ENCODE measurements around the gene CTNNA2.
"Not testable (repeated sequence)": the region's sequence is repeated elsewhere in the genome, so short reads cannot be mapped to it uniquely, and the experiment has no call there.

The CTNNA2 gene

DNA sequence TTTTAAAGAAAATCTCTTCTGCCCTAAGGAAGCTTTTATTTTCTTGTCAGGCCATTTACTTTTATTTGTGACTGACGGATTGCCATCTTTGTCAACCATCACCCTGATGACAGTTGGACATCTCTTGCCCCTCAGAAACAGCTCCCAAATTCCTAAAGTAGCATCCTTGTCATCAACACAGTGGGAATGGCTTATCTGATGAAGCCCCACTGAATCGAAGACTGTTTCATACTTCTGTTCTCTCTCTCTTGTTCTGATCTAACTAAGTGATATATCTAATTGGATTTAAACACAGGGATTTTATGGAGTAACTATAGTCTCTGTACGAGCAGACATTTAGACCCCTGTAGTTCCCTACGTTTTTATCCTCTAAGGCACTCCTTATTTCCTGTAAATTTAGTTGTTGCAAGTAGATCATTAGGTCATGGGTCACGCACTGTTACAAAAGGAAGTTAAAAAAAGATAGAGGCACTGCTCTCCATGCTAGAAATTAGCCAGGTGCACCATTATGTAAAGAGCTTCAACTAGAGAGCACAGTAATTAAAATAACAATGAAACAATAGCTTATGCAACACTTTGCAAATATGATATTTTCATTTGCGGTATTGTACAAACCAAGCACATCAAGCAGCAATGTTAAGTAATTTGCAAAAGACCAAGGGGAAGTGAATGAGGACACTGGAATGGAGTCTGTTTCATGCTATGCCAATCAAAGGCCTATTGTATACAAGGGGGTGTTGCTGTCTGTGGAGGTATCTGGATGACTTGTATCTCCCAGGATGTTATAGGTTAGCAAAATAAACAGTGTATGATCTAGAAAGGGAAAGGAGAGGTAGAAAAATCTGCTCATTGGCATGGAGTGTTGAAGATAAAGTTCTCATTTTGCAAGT, 507.0 kb downstream of the CTNNA2 start:
- FAIRE-seq (no peak), DNase-seq (ENCODE audit: low spot score) (no peak)

DNA sequence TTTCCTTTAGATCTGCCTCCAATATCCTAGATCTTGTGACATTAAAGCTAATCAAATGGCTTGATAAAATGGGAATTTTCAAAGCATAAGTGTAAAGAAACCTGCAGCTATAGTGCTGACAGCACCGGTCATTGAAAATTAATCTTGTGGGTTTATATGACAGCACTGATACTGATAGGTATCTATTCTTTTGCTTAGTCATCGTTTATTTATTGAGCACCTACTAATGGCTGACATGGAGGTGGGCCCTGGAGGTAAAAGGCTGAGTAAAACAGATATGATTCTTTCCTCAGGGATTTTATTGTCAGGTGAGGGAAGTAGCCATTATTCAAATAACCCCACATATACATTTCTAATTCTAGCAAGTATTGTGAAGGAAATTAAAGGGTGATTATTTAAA, 509.2 kb downstream of the CTNNA2 start:
- FAIRE-seq (no peak), DNase-seq (ENCODE audit: low spot score) (no peak)

DNA sequence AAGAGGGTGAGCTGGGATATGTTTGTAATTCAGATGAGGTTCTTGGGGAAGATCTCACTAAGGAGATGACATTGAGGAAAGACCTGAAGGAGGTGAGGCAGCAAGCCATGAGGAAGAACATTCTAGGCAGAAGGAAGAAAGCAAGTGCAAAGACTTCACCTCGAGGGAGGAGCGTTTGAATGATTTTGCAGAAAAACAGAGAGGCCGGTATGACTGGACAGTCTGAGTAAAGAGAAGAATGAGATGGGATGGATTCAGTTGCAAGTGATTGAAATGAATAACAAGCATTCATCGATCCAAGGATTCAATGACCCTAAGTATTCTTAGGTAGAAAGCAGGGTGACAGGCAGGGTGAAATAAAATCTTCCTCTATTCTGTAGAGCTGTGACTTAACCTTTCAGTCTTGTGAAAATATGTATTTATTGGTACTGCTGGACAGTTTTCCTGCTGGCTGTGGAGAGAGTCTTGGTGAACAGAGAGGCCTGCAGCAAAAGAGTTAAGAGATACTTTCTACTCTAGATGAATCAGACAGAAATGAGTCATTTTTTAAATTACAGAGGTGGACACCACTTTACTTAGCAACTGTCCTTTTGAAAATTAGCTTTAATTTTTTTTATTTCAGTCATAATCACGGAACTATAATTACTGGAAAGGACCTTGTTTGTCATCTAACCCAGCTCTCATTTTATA, 513.3 kb downstream of the CTNNA2 start:
- FAIRE-seq (no peak), DNase-seq (ENCODE audit: low spot score) (no peak)

DNA sequence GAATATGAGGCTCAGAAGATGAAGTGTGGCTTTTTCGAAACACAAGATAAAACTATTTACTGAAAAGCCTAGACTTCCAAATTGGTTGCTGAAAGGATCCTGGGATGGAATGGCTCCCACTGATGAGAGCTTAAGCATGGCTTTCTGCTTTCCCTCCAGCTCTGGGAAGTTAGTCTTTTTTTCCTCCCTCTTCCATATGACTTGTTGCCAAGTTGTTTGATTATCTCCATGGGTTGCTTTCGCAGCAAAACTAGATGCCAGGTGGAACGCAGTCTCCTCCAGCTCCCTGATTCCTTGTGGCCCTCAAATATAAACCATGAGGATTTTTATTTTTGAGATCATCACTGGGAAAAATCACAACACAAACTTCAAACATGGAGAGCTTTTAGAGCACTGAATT, 515.2 kb downstream of the CTNNA2 start:
- FAIRE-seq (no peak), DNase-seq (ENCODE audit: low spot score) (no peak)

DNA sequence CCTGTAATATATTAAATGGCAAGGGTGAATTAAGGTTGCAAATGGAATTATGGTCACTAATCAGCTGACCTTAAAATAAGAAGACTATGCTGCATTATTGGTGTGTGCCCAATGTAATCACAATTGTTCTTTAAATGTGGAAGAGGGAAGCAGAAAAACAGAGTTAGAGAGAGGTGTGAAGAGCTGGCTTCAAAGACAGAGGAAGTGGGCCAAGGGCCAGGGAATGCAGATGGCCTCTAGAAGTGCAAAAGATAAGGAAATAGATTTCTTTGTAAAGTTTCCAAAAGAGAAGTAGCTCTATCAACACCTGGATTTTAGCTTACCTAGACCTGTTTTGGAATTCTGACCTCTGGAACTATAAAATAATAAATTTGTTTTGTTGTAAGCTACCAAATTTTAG, 515.7 kb downstream of the CTNNA2 start:
- FAIRE-seq (no peak), DNase-seq (ENCODE audit: low spot score) (no peak)

DNA sequence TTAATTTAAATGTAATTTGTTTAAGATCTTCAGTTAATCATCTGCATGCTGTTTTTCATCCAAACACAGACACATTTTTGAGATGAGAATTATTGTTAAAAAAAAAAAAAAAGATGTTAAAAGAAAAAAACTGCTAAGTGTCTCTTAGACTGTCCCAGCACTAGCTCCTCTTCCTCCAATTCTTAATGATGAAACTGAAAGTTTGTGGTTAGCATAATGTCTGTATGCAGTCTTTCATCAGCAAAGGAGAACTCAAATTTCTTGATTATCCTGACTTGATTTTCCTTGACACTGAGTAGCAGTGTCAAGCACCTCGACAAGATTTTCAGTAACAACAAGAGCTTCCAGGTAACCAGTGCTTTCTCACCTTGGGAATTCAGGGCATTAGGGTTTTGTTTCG, 517.3 kb downstream of the CTNNA2 start:
- DNase-seq (ENCODE audit: low spot score) (no peak), FAIRE-seq (no peak)

DNA sequence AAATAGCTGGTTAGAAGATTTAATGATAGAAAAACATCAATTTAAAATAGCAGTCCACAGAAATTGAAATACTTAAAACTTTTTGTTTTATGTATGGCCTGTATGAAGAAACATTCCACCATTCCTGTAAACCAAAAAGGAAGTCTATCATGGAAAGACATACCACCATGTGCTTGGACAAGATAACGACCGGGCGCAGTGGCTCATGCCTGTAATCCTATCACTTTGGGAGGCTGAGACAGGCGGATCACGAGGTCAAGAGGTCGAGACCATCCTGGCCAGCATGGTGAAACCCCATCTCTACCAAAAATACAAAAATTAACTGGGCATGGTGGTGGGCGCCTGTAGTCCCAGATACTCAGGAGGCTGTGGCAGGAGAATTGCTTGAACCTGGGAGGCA, 519.8 kb downstream of the CTNNA2 start:
- FAIRE-seq; DNase-seq (ENCODE audit: low spot score): not testable (repeated sequence)

DNA sequence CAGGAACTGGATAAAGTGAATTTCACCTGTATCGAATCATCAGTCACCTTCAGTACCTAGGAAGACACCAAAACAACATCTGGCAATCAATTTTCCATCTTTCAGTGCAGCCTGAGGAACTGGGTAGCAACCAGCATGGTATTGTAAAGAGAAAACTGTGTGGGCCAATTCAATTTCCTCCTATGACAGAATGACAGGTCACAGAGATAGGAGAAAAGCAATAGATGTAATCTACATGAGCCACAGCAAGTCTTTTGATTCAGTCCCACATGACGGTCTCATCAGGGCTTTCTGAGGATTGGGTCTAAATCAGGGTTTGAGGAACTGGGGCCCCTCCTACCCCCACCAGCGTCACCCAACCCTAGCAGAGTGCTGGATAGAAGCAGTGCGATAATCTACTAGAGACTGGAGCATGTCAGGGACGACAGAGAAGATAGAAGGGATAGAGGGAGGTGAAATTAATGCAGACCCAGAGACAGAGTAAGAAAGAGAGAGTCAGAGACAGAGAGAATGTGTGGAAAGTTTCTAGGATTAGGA, 523.0 kb downstream of the CTNNA2 start:
- DNase-seq (ENCODE audit: low spot score) (no peak), FAIRE-seq (no peak)

DNA sequence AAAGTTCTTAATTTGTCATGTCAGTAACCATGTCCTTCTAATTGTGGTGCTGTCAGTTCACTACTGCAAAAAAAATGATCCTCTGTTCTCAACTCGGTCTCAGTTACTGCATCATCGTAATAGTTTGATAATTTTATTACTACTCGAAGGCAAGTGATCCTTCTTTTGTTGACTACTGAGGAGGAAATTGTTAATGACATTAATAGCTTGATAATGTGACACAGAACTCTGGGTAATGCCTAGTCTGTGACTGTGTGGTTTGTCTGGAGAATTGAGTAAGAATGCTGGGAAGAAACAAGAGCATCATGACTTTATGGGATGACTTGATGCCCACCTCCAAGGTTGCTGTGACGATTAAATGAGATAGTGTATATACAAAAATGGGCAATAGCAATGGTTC, 524.5 kb downstream of the CTNNA2 start:
- peak; percentile 32 for FAIRE-seq

DNA sequence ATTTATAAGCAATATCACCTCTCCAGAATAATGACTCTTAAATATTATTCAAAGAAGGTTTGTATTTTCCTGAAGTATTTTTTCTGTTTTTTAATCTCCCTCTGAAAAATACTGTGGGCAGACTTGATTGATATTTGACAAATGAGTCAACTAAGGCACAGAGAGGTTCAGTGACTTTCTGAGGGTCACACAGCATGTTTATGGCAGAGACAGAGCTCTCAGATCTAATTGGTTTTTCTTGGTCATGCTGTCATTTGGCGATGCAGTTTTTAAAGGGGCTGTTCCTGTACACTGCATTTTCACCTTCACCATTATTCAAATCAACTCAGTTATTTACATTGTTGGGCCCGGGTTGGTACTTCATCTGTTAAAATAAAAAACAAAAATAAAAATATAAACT, 527.4 kb downstream of the CTNNA2 start:
- DNase-seq (ENCODE audit: low spot score) (no peak), FAIRE-seq (no peak)

More for the DNA sequence above, 524.5 kb downstream of the CTNNA2 start:
- DNase-seq (ENCODE audit: low spot score), result no peak

DNA sequence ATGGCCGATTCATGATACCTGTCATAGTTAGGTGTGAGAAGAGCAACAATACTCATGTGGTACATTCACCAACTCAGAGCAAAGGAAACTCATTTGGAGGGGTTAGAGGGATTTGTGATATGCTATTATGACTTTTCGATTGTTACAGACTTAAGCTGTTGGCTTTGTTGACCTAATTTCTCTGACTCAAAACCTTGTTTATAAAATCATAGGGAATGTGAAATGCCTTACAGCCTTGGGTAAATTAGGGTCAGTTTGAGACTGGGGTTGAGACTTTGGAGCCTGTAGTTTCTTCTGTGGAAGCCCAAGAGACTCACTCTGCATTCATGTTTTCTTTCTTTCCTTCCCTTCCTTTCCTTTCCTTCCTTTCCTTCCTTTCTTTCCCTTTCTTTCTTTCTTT, 529.8 kb downstream of the CTNNA2 start:
- DNase-seq (ENCODE audit: low spot score), result no peak
- FAIRE-seq, result no peak

DNA sequence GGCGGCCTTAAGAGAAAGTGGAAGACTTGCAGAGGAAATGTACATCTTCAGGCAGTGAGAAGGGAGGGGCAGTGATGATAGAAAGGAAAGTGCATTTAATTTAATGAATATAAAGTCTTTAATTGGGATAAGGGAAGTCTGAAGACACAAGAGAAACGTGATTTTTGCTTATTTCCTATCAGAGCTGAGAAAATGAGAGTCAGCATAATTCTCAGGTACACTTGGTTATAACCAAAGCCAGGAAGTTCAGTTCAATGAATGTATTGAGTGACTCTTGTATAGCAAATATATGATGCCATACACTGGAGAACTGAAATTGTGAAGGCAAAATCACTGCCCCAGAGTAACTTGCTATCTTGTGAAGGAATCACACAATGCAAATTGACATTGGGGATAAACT, 535.4 kb downstream of the CTNNA2 start:
- FAIRE-seq (no peak), DNase-seq (ENCODE audit: low spot score) (no peak)

DNA sequence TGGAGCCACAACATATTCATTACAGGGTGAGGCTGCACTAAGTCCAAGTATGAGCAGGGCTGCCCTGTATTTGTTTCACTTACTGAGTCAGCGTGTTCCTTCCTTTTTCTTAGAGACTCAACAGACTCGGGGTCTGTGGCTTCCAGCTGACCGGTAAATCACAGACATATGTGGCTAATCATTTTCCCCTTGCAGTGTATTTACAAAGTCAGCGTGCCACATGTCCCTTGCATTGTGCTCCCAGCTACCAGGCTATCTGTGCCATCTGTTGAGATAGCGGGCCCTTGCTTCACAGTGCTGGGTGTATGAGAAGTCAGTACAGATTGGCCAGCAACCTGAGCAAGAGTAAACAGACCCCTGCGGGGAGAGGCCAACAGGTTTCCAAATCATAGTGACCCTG, 537.4 kb downstream of the CTNNA2 start:
- DNase-seq (ENCODE audit: low spot score) (no peak), FAIRE-seq (no peak)

DNA sequence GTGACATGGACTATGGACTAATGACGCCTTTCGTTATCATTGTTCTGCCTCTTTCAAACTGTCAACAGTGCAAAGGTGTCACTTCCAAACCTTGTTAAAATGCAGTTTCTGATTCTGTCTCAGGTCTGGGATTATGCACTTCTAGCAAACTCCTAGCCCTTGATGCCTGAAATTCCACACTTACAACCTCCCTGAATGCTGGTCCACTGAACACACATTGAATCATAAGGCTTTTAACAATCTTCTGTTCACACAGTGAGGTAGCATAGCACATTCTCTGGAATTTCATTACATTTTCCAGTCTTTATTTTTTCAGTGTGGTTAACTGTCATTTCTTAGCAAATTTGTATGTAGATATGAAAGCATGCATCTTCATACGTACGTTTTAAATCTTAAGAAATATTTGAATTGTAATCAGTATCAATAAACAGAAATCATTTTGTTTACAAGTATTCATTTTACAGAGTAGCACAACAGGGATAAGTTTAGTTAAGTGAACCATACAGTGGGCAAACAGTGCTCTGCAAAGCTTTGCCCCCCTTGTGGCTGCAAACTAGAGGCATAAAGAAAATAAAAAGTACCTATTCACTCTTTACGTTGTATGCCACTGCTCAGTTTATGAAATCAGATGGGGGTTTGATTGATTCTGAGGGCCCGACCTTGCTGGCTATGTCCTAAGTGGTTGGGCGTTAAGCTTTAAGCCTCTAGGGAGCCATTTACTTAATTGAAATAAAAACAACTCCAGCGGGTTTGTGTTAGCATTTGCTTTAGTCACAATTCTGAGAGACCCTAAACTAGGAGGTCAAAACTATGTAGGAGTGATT, 540.9 kb downstream of the CTNNA2 start:
- no peak for FAIRE-seq
- DNase-seq (ENCODE audit: low spot score), result peak; percentile 12

DNA sequence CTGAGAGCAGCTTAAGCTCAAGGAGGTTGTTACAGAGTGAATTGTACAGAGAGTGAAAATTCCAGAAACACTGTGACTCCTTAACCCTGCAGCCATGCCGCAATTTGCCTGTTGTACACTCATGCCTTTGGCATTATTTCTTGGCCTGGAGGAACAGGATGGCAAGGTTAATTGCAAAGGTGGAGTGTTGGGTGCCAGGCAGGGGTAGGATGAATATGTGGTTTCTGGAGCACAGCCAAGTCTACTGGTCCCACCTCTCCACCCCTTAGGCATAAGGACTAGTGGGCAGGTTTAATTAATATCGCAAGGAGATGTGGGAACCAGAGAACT, 541.5 kb downstream of the CTNNA2 start:
- FAIRE-seq, result no peak

DNA sequence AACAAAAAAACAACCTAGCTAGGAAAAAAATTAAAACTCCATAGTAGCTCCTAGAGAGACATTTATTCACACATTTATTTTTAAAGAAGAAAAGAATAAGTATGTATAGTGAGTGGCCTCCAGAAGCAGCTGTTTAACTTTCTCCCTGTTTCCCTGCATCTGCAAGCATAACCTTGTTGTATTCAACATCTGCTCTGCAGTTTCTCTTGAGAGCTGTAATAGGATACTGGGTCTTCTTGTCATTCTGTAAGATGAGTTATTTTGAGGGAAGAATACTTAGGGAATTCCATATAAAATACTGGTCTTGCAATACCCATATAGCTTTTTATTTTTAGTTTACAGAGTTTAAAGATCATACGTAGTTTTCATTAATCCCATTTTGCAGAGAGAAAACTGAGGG, 545.1 kb downstream of the CTNNA2 start:
- DNase-seq (ENCODE audit: low spot score), result no peak
- no peak for FAIRE-seq

More for the DNA sequence above, 541.5 kb downstream of the CTNNA2 start:
- DNase-seq (ENCODE audit: low spot score), result peak; percentile 53

DNA sequence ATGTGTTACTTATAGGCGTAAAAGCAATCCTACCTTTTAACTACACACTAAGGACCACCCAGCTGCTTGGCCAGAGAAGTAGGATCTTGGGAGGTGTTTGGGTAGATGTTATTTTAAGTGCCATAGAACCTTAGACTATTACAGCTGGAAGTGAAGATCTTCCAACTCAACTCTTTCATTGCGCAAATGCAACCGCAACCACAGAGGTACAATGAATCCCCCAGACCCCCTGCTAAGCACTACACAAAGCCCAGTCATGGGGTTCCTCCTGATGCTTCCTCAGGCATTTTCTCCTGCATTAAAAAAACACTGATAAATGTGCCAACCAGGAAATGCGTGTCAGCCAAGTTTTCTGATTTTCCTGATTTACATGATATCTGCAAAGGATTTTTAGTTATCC, 545.7 kb downstream of the CTNNA2 start:
- FAIRE-seq (no peak), DNase-seq (ENCODE audit: low spot score) (no peak)

DNA sequence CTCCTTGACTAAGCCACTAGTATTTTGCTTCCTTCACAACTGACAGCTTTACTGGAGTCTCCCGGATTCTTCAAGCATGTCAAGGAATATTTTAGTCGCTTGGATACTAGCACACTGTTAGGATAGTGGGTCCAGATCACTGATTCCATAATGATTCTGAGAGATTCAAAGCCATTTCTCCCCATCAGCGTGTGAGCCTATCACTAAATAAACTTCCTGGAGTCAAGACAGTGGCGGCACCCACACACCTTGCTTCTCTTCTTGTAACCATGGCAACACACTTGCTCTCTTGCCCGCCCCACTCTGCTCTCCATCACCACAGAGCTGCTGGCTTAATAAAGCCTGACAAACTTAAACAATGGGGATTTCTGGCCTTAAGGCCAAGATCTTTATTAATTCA, 546.6 kb downstream of the CTNNA2 start:
- DNase-seq (ENCODE audit: low spot score) (no peak), FAIRE-seq (no peak)

DNA sequence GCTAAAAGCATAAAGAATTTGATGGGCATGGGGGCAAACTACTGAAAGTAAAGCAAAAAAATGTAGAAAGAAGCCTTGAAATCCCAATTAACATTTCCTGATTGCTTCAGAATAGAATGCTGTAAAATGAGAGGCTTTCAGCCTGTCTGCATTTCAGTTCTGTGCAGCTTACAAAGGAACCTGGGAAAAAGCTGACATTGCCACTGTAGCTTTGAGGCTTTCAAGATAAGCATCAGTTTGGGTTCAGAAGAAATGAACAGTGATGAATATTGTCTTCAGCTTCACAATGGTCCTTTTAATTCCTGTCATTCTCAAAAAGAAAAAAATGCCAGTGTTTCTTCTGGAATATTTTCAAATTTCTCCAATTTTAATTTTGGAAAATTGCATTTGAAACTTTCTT, 549.0 kb downstream of the CTNNA2 start:
- DNase-seq (ENCODE audit: low spot score) (no peak), FAIRE-seq (no peak)

DNA sequence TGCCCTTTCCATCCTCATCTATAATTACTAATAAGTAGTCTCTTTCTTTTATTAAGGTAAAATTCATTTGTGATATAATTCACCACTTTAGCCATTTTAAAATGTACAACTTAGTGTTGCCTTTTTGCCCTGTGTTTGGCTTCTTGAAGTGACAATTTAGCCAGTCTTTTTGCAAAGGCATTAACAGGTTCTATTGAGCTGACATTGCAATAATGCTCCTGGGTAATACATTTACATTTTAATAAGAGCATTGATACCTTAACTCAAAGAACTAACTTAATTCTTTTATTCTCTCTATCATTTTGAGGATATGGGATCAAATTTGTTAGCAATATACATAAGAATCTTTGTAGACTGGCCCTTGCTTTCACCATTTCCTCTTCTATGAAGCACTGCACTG, 549.4 kb downstream of the CTNNA2 start:
- DNase-seq (ENCODE audit: low spot score) (no peak), FAIRE-seq (no peak)

DNA sequence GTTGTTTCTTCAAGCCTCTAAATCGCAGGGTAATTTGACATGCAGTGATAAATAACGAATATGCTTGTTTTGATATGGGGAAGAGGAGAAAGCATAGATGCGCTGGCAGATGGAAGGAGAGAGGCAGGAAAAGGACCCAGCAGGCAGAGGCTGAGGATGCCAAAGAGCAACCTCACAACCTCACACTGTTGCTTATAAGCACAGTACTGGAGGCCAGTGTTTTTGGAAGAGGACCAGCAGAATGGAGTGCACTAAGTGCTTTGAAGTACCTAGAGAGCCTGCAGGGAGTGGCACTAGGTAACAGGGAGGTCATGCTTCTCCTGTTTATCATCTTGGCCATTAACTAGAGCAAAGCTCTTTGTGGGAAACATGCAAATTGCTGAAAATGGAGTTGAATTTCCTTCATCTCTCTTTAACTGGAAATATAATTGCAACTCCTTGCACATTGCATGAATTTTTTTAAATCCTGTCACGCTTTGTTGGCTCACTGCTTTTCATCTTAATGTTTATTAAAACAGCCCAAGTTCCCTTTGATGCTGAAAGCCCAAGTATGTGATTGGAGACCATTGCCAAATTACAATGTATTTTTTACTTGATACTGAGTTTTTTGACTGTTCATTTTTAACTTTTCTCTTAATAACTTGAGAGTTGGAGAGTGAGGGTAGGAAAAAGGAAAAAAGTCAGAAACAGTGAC, 555.3 kb downstream of the CTNNA2 start:
- DNase-seq (ENCODE audit: low spot score) (no peak), FAIRE-seq (no peak)
